Mammary epithelial cell (primary cell): Measurements from ENCODE around the gene PRR19.

Experiments
- CTCF ChIP-seq, 2 donors: IDR thresholded peaks in 1 of 2; conservative IDR thresholded peaks in 1 of 2; 2 replicates each; pipeline ENCODE4 v1.5.1; 2011 to 2012; ENCODE audit warnings: inconsistent platforms in 2 of 2, low read length in 2 of 2, mild to moderate bottlenecking in 2 of 2, control low read depth in 1 of 2, low read depth in 1 of 2; ENCODE audit not compliant: insufficient read depth in 1 of 2; ENCODE audit errors: extremely low read depth in 1 of 2
- EZH2 ChIP-seq: IDR thresholded peaks from 2 replicates; pipeline ENCODE4 v1.6.1; 2012; ENCODE audit warnings: low read length, inconsistent platforms, borderline replicate concordance

- TF ChIP-seq CTCF (conservative IDR thresholded peaks at IDR 0.05 in 1 of 2, IDR thresholded peaks at IDR 0.05 in 1 of 2; ENCODE audit: extremely low read depth in 1 of 2, insufficient read depth in 1 of 2, low read depth in 1 of 2, low read length in 2 of 2) = no peak
- no peak for TF ChIP-seq EZH2
Measured at GRCh38 chr19:42285988-42286348, 16.0 kb upstream of the PRR19 start.
